Stimulated activated CD8-positive, alpha-beta memory T cell treated with anti-CD3 and anti-CD28 coated beads, Interleukin-4, amount 100 ng/mL, for 24 hours (primary cell): Measurements from ENCODE around the gene MMP15.
"Not testable (repeated sequence)": the region's sequence is repeated elsewhere in the genome, so short reads cannot be mapped to it uniquely, and the experiment has no call there.

Source experiments
- DNase-seq: peaks from one replicate; pipeline ENCODE4 v3.0.0-alpha.2; 2020; ENCODE audit warnings: low read depth

MMP15 gene

DNA sequence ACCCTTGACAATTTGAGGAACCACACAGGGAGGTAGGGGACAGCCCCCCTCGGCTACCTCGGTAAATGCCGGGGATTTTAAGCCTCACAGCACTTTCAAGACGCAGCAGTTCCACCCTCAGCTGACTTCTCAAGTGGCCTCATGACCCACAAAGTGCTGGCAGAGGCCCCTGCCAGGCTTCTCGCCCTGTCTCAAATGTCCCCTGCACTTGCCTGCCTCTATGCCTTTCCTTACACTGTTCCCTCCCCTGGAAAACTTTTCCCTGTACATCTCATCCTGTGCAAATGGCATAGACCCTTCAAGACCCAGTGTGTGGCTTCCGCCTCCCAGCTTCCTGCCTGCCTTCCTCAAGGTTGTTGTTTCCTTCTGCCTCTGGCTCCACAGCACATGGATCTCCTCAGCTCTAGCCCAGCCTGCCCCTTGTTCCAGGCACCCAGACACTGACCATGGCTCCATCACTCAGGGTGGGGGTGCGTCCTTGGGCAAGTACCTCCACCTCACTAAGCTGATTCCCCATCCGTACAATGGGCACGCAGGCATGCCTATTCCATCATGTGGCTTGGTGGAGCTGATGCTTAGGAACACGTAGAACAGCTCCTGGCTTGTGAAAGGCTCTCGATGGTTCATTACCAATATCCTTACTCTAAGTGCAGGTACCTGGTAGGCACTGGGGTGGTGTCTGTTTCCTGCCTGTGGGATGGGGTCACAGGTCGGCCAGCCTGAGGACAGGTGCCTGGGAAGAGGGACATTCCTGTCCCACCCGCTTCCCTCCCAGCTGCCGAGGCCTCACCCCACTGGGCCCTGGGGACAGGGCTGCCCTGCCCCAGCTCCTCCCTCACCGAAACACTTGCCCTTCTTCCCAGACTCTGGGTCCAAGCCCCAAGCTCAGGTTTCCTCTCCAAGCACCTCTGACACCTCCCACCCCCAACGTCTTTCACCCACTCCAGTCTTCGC is 24.0 kb downstream of the MMP15 start:
- no peak for DNase-seq

DNA sequence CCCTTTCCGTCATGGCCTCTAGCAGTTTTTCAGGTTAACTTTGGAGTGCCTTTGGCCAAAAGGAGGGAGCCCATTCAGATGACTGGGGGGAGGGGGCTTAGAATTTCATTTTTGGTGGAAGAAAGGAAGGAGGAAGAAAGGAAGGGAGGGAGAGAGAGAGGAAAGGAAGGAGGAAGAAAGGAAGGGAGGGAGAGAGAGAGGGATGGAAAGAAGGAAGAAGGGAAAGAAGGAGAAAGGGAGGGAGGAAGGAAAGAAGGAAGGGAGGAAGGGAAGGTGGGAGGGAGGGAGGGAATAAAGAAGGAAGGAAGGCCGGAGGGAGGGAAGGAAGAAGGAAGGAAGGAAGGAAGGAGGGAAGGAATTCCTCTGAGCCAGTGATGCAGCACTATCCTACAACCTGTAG is 25.7 kb downstream of the MMP15 start:
- DNase-seq, result no peak

DNA sequence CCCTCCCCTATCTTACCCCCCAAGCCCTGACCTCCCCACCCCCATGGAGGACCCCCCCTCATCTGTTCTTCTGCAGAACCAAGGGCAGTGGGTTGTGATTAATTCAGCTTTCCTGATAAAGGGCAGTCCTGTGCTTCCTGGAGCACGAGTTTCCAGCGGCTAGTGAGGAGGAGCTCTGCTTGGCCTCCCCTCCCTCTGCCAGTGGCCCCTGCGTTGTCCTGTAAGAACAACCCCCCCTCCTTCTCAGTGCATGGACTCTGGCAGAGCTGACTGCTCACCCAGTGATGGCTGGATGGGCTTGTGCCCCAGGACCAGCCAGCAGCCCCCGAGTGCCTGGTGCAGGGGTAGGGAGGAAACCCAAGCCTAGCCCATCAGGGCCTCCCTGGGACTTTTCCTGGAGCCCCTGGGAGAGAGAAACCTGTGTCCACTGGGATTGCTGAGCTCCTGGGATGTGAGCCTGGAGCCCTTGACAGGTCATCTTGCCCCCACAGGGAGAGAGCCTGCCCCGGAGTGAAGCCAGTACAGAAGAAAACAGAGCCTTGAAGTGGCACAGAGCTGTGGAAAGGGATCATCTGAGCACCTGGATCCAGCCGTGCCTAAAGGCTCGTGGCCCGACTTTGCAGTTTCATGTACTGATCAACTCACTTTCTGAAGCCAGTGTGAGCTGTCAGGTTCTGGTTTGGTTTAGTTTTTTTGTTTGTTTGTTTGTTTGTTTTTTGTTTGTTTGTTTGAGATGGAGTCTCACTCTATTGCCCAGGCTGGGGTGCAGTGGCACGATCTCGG is 26.5 kb downstream of the MMP15 start:
- DNase-seq, result no peak

DNA sequence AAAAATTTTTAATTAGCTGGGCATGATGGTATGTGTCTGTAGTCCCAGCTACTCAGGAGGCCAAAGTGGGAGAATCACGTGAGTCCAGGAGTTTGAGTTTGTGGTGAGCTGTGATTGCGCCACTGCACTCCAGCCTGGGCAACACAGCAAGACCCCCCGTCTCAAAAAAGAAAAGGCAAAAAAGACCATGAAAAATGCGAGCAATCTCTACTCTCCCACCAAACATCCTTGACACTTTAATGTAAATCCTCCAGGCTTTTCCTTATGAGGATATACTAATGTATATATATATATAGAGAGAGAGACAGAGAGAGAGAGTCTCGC is 28.1 kb downstream of the MMP15 start:
- DNase-seq, result no peak

DNA sequence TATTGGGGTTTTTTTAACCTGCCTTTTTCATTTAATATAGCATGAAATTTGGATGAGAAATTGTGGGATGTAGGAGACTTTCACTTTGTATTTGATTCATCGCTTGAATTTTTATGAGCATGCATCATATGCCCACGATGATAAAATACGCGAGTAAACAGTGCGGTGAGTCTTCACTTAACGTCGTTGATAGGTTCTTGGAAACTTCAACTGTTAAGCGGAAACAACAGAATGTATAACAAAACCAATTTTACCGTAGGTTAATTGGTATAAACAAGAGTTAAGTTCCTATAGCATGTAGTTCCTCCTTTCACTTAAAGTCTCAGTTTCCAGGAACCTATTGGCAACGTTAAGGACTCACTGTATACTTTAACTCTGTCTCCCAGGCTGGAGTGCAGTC is 28.7 kb downstream of the MMP15 start:
- DNase-seq, result no peak

DNA sequence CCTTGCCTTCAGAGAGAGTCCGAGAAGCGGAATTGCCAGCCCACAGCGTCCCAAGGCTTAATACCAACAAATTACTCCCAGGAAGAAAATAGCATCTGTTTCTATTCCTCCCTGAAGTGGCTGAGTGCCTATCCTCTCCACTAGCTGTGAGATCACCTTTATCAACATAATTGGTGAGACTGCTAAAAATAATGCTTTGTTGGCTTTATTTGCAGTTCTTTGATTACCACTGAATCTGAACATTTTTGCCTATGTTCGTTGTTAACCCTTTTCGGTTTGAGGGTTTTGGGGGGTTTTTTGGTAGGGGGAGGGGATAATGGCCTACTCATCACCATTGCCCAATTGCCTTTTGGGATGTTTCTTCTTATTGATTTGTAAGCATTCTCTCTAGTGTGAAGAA is 31.0 kb downstream of the MMP15 start:
- DNase-seq, result no peak

DNA sequence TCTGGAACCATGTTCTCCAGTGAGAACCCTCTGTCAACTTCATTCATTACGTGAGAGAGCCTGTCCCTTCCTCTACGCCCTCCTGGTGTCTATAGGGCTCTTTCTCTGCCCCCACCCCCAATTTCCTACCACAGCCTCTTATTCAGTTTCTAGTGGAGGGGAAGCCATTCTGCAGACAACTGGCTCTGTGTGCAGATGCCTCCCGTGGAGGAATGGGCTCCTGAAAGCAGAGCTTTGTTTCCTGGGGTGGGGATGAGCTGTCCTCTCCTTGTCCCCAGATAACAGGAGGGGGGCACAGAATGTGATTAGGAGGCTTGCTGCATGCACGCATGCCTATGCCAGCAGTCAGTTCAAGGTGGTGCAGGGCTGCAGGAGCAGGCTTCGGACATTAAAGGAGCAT is 31.6 kb downstream of the MMP15 start:
- DNase-seq, result no peak

DNA sequence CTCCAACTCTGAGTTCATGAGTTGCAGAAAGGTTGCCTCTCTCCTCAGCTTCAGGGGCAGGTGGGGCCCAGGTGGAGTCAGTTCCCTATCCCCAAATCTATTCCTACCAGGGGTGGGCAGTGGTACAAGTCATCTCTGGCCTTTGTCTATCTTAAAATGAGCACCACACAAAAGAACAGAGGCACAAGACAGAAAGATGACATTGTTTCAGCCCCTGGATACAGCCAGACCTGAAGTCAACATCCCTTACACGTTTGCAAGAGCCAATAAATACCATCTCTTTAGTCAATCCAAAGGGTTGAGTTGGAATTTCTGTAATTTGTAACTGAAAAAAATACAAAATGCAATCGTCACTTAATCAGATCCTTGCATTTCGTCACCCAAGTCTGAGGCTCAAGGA is 32.2 kb downstream of the MMP15 start:
- no peak for DNase-seq

DNA sequence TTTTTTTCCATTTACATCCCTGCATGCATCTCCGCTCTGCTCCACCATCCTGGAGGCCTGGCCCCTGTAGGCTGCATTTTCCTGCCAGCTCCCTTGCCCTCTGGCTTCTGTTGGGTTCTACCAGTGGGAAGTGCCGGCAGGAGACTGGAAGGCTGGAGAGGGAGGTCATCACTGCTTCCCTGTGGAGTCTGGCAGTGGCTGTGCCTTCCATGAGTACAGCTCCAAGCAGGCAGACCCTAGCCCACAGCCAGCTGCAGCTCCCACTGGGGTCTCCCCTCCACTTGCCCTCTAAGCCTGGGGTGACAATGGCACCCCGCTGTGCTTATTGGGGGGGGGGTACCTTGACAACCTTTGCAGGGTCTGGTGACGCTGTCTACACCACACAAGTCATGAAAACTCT is 37.3 kb downstream of the MMP15 start:
- DNase-seq, result no peak

DNA sequence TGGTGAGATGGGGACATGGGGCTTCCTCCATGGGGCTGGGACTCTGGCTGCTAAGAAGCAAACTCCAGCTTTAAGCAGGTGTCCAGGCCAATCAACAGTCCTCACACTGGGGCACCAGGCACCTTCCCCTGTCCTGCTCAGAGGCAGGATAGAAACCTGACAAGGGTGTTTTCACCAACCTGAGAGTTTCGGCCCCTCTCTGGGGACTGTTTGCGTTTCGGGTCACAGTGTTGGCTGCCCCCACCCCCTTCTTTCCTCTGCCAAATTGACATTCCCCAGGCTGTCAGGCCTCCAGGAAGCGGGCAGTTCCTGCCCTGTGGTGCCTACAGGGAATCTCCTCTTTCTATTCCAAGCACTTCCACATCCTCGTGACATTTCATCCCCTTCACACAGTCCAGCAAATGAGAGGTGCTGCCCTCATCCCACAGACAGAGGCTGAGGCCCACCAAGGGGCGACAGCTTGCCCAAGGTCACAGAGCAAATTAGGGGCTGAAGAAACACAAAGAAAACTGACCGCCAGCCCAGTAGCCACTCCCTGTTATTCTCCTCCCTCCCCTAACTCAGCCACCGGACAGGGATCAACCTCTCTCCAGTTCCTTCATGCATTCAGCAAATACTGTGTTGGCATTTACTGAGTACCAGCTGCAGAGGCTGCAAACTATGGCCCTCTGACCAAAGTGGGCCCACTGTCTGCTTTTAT is 38.0 kb downstream of the MMP15 start:
- no peak for DNase-seq

DNA sequence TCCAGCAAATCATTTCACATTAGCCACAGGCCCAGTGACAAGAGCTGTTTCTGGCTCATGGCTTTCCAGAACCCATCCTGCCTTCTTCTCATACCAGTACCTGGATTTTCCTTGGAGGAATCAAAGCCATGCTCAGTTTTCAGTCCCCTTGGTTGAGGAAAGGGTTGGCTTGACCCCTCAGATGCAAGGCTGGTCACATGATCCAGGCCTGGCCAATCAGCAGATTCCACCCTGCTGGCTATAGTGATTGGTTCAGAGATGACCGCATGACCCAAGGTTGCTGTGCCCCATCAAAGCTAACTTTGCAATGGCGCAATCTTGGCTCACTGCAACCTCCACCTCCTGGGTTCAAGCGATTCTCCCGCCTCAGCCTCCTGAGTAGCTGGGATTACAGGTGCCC is 45.0 kb downstream of the MMP15 start:
- DNase-seq, result no peak

DNA sequence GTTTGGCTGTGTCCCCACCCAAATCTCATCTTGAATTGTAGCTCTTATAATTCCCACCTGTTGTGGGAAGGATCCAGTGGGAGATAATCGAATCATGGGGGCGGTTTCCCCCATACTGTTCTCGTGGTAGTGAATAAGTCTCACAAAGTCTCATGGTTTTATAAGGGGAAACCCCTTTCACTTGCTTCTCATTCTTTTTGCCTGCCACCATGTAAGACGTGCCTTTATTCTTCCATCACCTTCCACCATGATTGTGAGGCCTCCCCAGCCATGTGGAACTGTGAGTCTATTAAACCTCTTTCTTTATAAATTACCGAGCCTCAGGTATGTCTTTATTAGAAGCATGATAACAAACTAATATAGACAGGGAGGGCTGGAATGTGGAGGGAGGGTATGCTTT is 46.6 kb downstream of the MMP15 start:
- DNase-seq, result not testable (repeated sequence)

DNA sequence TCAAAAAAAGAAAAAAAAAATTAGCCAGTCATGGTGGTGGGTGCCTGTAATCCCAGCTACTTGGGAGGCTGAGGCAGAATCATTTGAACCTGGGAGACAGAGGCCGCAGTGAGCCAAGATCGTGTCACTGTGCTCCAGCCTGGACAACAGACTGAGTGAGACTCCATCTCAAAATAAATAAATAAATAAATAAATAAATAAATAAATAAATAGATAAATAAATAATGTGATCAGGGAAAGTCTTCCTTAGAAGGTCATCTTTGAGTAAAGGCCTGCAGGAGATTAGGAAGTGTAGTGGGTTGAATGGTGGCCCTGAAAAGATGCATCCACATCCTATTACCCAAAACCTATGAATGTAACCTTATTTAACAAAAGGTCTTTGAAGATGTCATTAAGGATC is 47.5 kb downstream of the MMP15 start:
- DNase-seq, result not testable (repeated sequence)

DNA sequence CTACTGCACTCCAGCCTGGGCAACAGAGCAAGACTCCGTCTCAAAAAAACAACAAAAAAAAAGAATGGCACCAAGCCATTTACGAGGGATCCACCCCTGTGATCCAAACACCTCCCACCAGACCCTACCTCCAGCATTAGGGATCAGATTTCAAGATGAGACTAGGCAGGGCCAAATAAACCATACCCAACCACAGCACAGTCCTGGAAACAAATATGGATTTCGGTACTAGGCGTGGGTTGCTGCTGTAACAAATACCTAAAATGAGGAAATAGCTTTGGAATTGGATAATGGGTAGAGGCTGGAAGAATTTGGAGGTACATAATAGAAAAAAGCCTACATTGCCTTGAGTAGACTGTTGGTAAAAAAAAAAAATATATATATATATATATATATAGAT is 49.1 kb downstream of the MMP15 start:
- no peak for DNase-seq

DNA sequence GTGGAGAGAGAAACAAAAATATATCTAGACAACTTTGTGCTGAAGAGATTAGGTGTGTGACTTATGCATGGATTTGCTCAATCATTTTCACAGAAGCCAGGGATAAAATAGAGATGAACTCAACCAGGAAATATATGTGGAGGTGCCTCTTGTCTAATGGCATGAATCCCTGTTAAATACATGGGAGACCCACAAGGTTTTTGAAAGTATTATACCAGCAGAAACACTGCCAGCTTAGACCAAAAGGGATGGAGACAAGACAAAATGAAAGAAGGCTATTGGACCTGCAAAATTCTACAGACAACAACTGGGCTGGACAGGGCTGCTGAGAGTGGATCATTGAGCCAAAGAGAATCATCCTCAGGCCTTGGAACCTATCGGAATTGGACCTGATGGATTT is 51.0 kb downstream of the MMP15 start:
- DNase-seq, result no peak

DNA sequence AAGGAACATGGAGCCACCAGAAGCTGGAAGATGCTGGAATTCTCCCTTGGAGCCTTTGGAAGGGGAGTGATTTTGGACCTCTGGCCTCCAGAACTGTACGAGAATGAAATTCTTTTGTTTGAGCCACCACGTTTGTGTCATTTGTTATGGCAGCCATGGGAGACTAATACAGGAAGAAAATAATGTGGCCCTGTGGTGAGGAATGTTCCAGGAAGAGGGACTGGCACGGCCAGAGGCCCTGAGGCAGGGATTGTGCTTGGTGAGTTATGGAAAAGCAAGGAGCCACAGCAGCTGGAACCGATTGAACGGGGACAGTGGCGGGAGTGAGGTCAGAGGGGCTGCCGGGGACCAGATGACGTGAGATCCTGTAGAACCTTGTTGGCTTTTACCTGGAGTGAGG is 52.2 kb downstream of the MMP15 start:
- DNase-seq, result no peak

DNA sequence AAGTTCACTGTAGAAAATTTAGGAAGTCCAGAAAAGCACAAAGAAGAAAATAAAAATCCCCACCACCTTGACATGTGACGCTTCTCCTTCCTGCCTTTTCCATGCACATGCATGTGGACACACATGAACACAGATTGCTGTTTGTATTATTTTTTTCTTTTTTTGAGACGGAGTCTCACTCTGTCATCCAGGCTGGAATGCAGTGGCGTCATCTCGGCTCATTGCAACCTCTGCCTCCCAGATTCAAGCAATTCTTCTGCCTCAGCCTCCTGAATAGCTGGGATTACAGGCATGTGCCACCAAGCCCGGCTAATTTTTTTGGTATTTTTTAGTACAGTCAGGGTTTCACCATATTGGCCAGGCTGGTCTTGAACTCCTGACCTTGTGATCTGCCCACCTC is 55.1 kb downstream of the MMP15 start:
- not testable (repeated sequence) for DNase-seq

DNA sequence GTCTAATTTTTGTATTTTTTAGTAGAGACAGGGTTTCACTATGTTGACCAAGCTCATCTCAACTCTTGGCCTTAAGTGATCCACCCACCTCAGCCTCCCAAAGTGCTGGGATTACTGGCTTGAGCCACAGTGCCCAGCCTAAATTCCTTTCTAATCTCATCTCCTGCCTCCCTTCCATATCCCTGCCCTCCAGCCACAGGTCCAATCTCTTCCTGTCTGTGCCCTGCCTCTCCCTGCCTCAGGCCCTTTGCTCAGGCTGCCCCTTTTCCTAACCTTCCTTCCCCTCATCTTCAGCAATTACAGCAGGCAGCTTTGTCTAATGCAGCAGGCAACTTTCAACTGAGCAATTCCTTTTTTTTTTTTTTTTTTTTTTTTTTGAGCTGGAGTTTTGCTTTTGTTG is 56.8 kb downstream of the MMP15 start:
- DNase-seq, result no peak

DNA sequence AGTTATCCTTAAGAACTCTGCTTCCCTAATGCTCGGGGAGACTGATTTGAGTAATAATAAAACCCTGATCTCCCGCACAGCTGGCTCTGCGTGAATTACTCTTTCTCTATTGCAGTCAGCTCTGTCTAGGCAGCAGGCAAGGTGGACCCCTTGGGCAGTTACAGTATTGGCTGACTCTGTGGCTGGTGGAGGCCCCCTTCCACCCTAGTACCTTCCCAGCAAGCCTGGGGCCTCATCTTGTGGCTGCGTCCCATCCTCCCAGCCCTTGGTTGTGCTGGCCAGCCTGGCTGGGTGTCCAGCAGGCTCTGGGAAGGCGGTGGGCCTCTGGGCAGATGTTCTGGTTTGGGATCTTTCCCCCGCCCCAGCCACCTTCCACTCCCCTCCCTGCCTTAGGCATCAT is 59.1 kb downstream of the MMP15 start:
- DNase-seq, result no peak

DNA sequence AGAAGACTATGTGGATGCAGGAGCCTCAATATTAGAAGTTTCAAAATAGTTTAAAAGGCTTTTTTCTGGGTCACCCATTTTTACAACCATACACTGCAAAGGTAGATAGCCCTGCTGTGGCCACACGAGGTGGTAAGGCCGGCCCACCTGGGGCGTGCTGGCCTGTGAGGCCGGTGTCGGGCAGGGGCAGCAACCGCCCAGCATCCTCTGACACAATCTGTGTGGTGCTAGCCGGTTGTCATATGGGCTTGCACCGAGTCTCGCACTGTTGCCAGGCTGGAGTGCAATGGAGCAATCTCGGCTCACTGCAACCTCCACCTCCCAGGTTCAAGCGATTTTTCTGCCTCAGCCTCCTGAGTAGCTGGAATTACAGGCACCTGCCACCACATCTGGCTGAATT is 59.6 kb downstream of the MMP15 start:
- DNase-seq, result no peak

DNA sequence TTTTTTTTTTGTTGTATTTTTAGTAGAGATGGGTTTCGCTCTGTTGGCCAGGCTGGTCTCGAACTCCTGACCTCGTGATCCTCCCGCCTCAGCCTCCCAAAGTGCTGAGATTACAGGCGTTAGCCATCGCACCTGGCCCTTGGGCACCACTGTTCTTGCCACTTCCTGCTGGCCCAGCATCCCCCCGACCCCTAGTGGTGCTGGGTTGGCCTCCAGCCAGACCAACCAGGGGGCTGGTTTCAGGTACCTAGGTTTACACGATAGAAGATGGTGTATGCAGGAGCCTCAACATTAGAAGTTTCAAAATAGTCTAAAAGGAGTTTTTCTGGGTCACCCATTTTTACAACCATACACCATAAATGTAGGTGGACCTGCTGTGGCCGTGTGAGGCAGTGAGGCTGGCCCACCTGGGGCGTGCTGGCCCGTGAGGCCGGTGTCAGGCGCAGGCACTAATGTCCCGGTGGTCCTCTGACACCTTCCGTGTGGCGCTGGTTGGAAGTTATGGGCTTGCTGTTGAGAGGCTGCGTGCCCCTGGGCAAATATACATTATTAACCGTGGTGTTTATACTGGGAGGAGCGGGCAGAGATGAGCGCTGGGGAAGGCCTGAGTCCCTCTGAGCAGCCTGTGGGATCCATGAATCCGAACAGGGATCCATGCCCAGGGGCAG is 60.2 kb downstream of the MMP15 start:
- DNase-seq, result no peak
